K562 (cell line): Measurements from ENCODE around the gene CYS1. TPM values are rescaled to one million over a fixed set of nuclear protein-coding genes. Genes with fewer than 3 reads are reported as not detected.

Experiments
- ATAC-seq: fragments of 200-7000 bp; cut with Tn5 transposase; 3 replicates; pipeline ENCODE4 v1.9.1; 2020; ENCODE audit warnings: moderate library complexity
- BruUV-seq: library from RNA; stranded (reverse); fragments of 400-500 nt; replicated peaks from 2 replicates; lab custom pipeline; 2021; lab: Mats Ljungman, UMichigan
- CTCF ChIA-PET: fragments of 300-600 bp; formaldehyde crosslinking; extraction: SDS; loops from one replicate; lab custom pipeline; 2021; ENCODE audit warnings: low intra/inter-chr PET ratio; lab: Yijun Ruan, JAX
- POLR2A ChIA-PET: fragments of 300-600, 350-650 bp; sonication (Branson Sonifier 250); formaldehyde crosslinking; extraction: SDS; loops from one replicate; lab custom pipeline; 2021; ENCODE audit warnings: antibody characterized with exemption, inconsistent platforms; lab: Yijun Ruan, JAX
- DNase-seq, 4 experiments: peaks; one replicate each; pipeline versions ENCODE4 v3.0.0 to v3.0.0-alpha.2; 2011 to 2018; ENCODE audit warnings: low spot score in 3 of 4, mixed read lengths in 3 of 4; ENCODE audit errors: extremely low read depth in 1 of 4
- FAIRE-seq: peaks from 2 replicates; lab custom pipeline; 2011; peaks lifted over from hg19 to GRCh38; lab: Jason Lieb, UNC
- H2AFZ ChIP-seq: 2 replicates; pipeline ENCODE4 v1.6.0; 2011; ENCODE audit warnings: low read depth, low read length, control low read depth, inconsistent platforms
- H3K27ac ChIP-seq: fragments of 200-600 bp; 3 replicates; pipeline ENCODE4 v1.8.0; 2011; ENCODE audit warnings: low read depth, mild to moderate bottlenecking, control low read depth, inconsistent platforms, low read length, moderate library complexity, mixed read lengths; ENCODE audit errors: extremely low read depth
- H3K27me3 ChIP-seq, 2 experiments: fragments of 300-600 bp in 1 of 2; 2 replicates in 1 of 2; 3 replicates in 1 of 2; pipeline versions ENCODE4 v1.6.0 to v1.8.0; 2011; ENCODE audit warnings: inconsistent platforms in 2 of 2, low read length in 2 of 2, mild to moderate bottlenecking in 1 of 2, mixed read lengths in 1 of 2, moderate library complexity in 1 of 2; ENCODE audit not compliant: control insufficient read depth in 2 of 2, insufficient read depth in 2 of 2
- H3K36me3 ChIP-seq: fragments of 300-600 bp; 3 replicates; pipeline ENCODE4 v1.8.0; 2011; ENCODE audit warnings: mild to moderate bottlenecking, low read length, inconsistent platforms; ENCODE audit not compliant: control insufficient read depth, insufficient read depth
- H3K4me1 ChIP-seq, 2 experiments: fragments of 200-600 bp in 1 of 2; replicated peaks in 1 of 2; 2 replicates in 1 of 2; 3 replicates in 1 of 2; pipeline versions ENCODE4 v1.5.1 to v1.8.0; 2011; ENCODE audit warnings: inconsistent platforms in 2 of 2, low read length in 2 of 2, mild to moderate bottlenecking in 1 of 2, mixed read lengths in 1 of 2, moderate library complexity in 1 of 2; ENCODE audit not compliant: control insufficient read depth in 2 of 2, insufficient read depth in 2 of 2
- H3K4me2 ChIP-seq: 2 replicates; pipeline ENCODE4 v1.6.1; 2011; ENCODE audit warnings: low read length, control low read depth, inconsistent platforms, mixed read lengths; ENCODE audit not compliant: insufficient read depth
- H3K4me3 ChIP-seq: fragments of 200-600 bp; sonication (generic), shearing (Covaris generic); 2 replicates; pipeline ENCODE4 v1.5.1; 2016; ENCODE audit warnings: control low read depth, inconsistent platforms
- H3K79me2 ChIP-seq: fragments of 200-600 bp; 3 replicates; pipeline ENCODE4 v1.8.0; 2011; ENCODE audit warnings: low read length, inconsistent platforms; ENCODE audit not compliant: control insufficient read depth, insufficient read depth
- H3K9ac ChIP-seq, 2 experiments: 2 replicates each; pipeline versions ENCODE4 v1.6.0 to v1.6.1; 2011; ENCODE audit warnings: low read depth in 2 of 2, low read length in 2 of 2, control low read depth in 1 of 2, inconsistent platforms in 1 of 2, mild to moderate bottlenecking in 1 of 2, mixed read lengths in 1 of 2; ENCODE audit not compliant: insufficient read depth in 1 of 2
- H3K9me1 ChIP-seq: one replicate; pipeline ENCODE4 v1.6.0; 2011; ENCODE audit warnings: inconsistent platforms, mild to moderate bottlenecking, low read length, moderate library complexity; ENCODE audit not compliant: control insufficient read depth, insufficient read depth
- H3K9me3 ChIP-seq: replicated peaks from 2 replicates; pipeline ENCODE4 v1.5.1; 2011; ENCODE audit warnings: low read depth, low read length, inconsistent platforms; ENCODE audit not compliant: control insufficient read depth, insufficient read depth
- H4K20me1 ChIP-seq: replicated peaks from 2 replicates; pipeline ENCODE4 v1.6.1; 2011; ENCODE audit warnings: low read length, inconsistent platforms, mixed read lengths; ENCODE audit not compliant: control insufficient read depth, insufficient read depth
- CBFA2T2 ChIP-seq: fragments of 450-650 bp; conservative IDR thresholded peaks from 2 replicates; pipeline ENCODE4 v1.6.1; 2017; ENCODE audit warnings: mild to moderate bottlenecking
- CBX8 ChIP-seq: fragments of 200-600 bp; sonication (generic); IDR thresholded peaks from 2 replicates; pipeline ENCODE4 v1.6.1; 2012; ENCODE audit warnings: borderline replicate concordance, mixed run types, low read depth, mild to moderate bottlenecking, moderate library complexity, mixed read lengths, low read length, control low read depth, inconsistent platforms; ENCODE audit not compliant: poor library complexity, severe bottlenecking; ENCODE audit errors: extremely low read depth
- ELF1 ChIP-seq: fragments of 200-800 bp; sonication (Bioruptor generic); IDR thresholded peaks from 2 replicates; pipeline ENCODE4 v1.6.1; 2016; ENCODE audit warnings: missing genetic modification characterization, missing compliant biosample characterization
- HDAC2 ChIP-seq: fragments of 450-650 bp; IDR thresholded peaks from 2 replicates; pipeline ENCODE4 v1.6.1; 2016; ENCODE audit warnings: mild to moderate bottlenecking
- MBD1 ChIP-seq: fragments of 250-450 bp; sonication (Bioruptor Pico); IDR thresholded peaks from 2 replicates; pipeline ENCODE4 v1.8.0; 2022; ENCODE audit warnings: inconsistent platforms
- MXD1 ChIP-seq: fragments of 250-450 bp; sonication (Bioruptor Pico); IDR thresholded peaks from 2 replicates; pipeline ENCODE4 v1.8.0; 2021; ENCODE audit warnings: borderline replicate concordance, mild to moderate bottlenecking, moderate library complexity; ENCODE audit not compliant: poor library complexity, severe bottlenecking
- RBFOX2 ChIP-seq: fragments of 200-400 bp; formaldehyde crosslinking; IDR thresholded peaks from 2 replicates; pipeline ENCODE4 v1.6.1; 2017; ENCODE audit warnings: low read depth, mild to moderate bottlenecking, low read length, moderate library complexity
- SREBF1 ChIP-seq: fragments of 150-350 bp; IDR thresholded peaks from 2 replicates; pipeline ENCODE4 v1.6.1; 2014; ENCODE audit warnings: antibody characterized with exemption, low read depth, low read length, borderline replicate concordance
- WGBS: fragments of 100-300 bp; shearing (Covaris generic); methylation state at CpG from one replicate; pipeline ENCODE4 v1.1.6; 2016; ENCODE audit warnings: low coverage, mixed read lengths; ENCODE audit not compliant: insufficient coverage; ENCODE audit errors: missing lambda C conversion rate; 5-methylcytosine and 5-hydroxymethylcytosine counted together
- in situ Hi-C: fragments of 300-500 bp; cut with MboI; formaldehyde crosslinking; loops from 4 replicates; pipeline ENCODE4 v1.15.0; 2018; ENCODE audit warnings: inconsistent platforms, mixed read lengths
- intact Hi-C: fragments of 100-400 bp; cut with micrococcal nuclease; formaldehyde crosslinking; loops from 2 replicates; pipeline ENCODE4 v1.14.2; 2022
- polyA plus RNA-seq, 8 experiments: library from polyadenylated mRNA; depleted of rRNA in 4 of 8; stranded (reverse) in 5 of 8; unstranded in 3 of 8; fragments of >200 nt; fragmentation: Nextera tagmentation in 2 of 8; fragmentation: Illumina TruSeq in 1 of 8; extraction: Ambion mirVana in 2 of 8; extraction: Trizol in 1 of 8; gene quantifications; 2 replicates each; pipeline versions ENCODE4 v1.2.1 to v1.2.3, GENCODE V29; 2011 to 2014; ENCODE audit warnings: inconsistent platforms in 1 of 8, missing spikeins in 1 of 8
- total RNA-seq, 7 experiments: library from RNA; depleted of rRNA in 6 of 7; stranded (reverse); fragments of >200 nt in 6 of 7; fragmentation: Illumina TruSeq in 2 of 7; extraction: Trizol in 2 of 7; gene quantifications; 2 replicates each; pipeline versions ENCODE4 v1.2.1 to v1.2.3, GENCODE V29; 2011 to 2021; ENCODE audit warnings: low replicate concordance in 1 of 7

The CYS1 gene
- total and polyA plus RNA-seq, 9 of the 15 experiments (the other 6 are each of a cell fraction or from before 2014, with no cell fraction given) = 0.11 to 0.13 TPM; not detected in 7

- peak; percentile 3; the same call in 1 of the 2 replicates for TF ChIP-seq MBD1
Observed at GRCh38 chr2:10048501-10049171, 31.6 kb downstream of the CYS1 start (continued).

GRCh38 chr2:10047616-10048500 lies 32.4 kb downstream of the CYS1 start:
- H2AFZ ChIP-seq = no peak overlapping the region
- intact Hi-C loops = loop anchor here (1.0 kb wide), 2 partner anchors 64 to 234 kb away; no protein-coding TSS in a partner anchor
- H3K79me2 ChIP-seq = peaks cover 41% of the 10 kb centered on the region
- CTCF ChIA-PET = interaction anchor here (0.8 to 2.0 kb wide), 4 partner anchors 64 to 249 kb away, joined by 3 to 26 read pairs (median 8); no protein-coding TSS in a partner anchor
- H3K36me3 ChIP-seq = peaks cover 62% of the 10 kb centered on the region
- BruUV-seq = no TSS peak
- no peak for FAIRE-seq
- 91% methylated on average over 15 of the region's 15 CpGs for WGBS
- H3K4me3 ChIP-seq = no peak overlapping the region
- no peak overlapping the region for H3K4me2 ChIP-seq
- H3K9me1 ChIP-seq = peaks cover 7% of the 10 kb centered on the region
- no peaks in the 10 kb centered on the region for H3K9me3 ChIP-seq
- DNase-seq = no peak
- in situ Hi-C loops = loop anchor here (5.0 kb wide), 2 partner anchors 61 to 236 kb away; no protein-coding TSS in a partner anchor
- H4K20me1 ChIP-seq = peaks cover 8% of the 10 kb centered on the region; the same call in 1 of the 2 replicates
- ATAC-seq = no peak
- H3K27me3 ChIP-seq = no peaks in the 10 kb centered on the region
- H3K4me1 ChIP-seq = peaks cover under 1 to 39% of the 10 kb centered on the region in 2 experiments; a peak in 4 of 5 replicates
- no peak overlapping the region for H3K27ac ChIP-seq
- peak overlapping the region in 1 of 2 experiments; percentile 59; a peak in 1 of 4 replicates for H3K9ac ChIP-seq
- POLR2A ChIA-PET = interaction anchor here (0.6 to 2.7 kb wide), 11 partner anchors 9 to 377 kb away, joined by 3 to 13 read pairs (median 4); no protein-coding TSS in a partner anchor
- no peak for TF ChIP-seq CBX8
- TF ChIP-seq MXD1 (CRISPR knock-in tag) = no peak
- no peak for TF ChIP-seq HDAC2
- no peak for TF ChIP-seq SREBF1
- no peak for TF ChIP-seq CBFA2T2
- 0 out of 2 replicates have a peak, but pooled peaks have one; percentile 24 for TF ChIP-seq RBFOX2
- TF ChIP-seq ELF1 (tag) = no peak
